Stimulated activated naive CD4-positive, alpha-beta T cell treated with Interleukin-2 at 50 U/mL for 16 hours (primary cell): ENCODE results near the gene KAZALD1.
"Not testable (repeated sequence)": the region's sequence is repeated elsewhere in the genome, so short reads cannot be mapped to it uniquely, and the experiment has no call there.

Source experiments
- DNase-seq: peaks from one replicate; lab custom pipeline; 2025; lab: John Stamatoyannopoulos, UW

The KAZALD1 gene

GRCh38 chr10:101030496-101031127 lies 31.2 kb upstream of the KAZALD1 start:
- no peak for DNase-seq

GRCh38 chr10:101031128-101031795 lies 30.5 kb upstream of the KAZALD1 start, which contains the start of the genes PDZD7 and SFXN3:
PDZD7 (minus strand) TSS chr10:101031129; CDS start chr10:101030219, 910 bp downstream.
SFXN3 (plus strand) TSS chr10:101031234; CDS start chr10:101034695, 3,461 bp downstream.
- peak; percentile 95 for DNase-seq

- DNase-seq: peak; percentile 75
Measured at GRCh38 chr10:101031796-101032636, 29.8 kb upstream of the KAZALD1 start.

- peak; percentile 62 for DNase-seq
Measured at GRCh38 chr10:101032637-101033224, 29.1 kb upstream of the KAZALD1 start.

GRCh38 chr10:101033276-101033675 lies 28.5 kb upstream of the KAZALD1 start:
- no peak for DNase-seq

- DNase-seq: not testable (repeated sequence)
Measured at GRCh38 chr10:101034404-101034803, 27.4 kb upstream of the KAZALD1 start.

- DNase-seq: no peak
Measured at GRCh38 chr10:101035314-101035713, 26.5 kb upstream of the KAZALD1 start.

- DNase-seq: no peak
Measured at GRCh38 chr10:101035916-101036702, 25.7 kb upstream of the KAZALD1 start.

- no peak for DNase-seq
Measured at GRCh38 chr10:101036726-101037125, 25.1 kb upstream of the KAZALD1 start.

GRCh38 chr10:101038484-101038883 lies 23.3 kb upstream of the KAZALD1 start:
- no peak for DNase-seq

- DNase-seq: no peak
Measured at GRCh38 chr10:101040061-101040460, 21.7 kb upstream of the KAZALD1 start.

GRCh38 chr10:101040851-101041250 lies 20.9 kb upstream of the KAZALD1 start:
- DNase-seq: no peak

GRCh38 chr10:101041252-101041761 lies 20.5 kb upstream of the KAZALD1 start:
- peak; percentile 62 for DNase-seq

GRCh38 chr10:101042118-101042517 lies 19.7 kb upstream of the KAZALD1 start:
- no peak for DNase-seq

- DNase-seq: peak; percentile 88
Measured at GRCh38 chr10:101042667-101043362, 19.0 kb upstream of the KAZALD1 start.

- no peak for DNase-seq
Measured at GRCh38 chr10:101043363-101043707, 18.5 kb upstream of the KAZALD1 start.

- no peak for DNase-seq
Measured at GRCh38 chr10:101044117-101044516, 17.7 kb upstream of the KAZALD1 start.

GRCh38 chr10:101046332-101047238 lies 15.2 kb upstream of the KAZALD1 start:
- DNase-seq: no peak

- DNase-seq: no peak
Measured at GRCh38 chr10:101047268-101047667, 14.5 kb upstream of the KAZALD1 start.
